Measurements from ENCODE around the gene CMTM8.

The CMTM8 gene

GRCh38 chr3:32340611-32341365, 102.3 kb downstream of the CMTM8 start:
- no peak for DNase-seq

GRCh38 chr3:32347343-32348125, 109.1 kb downstream of the CMTM8 start:
- no peak for DNase-seq

- no peak for DNase-seq
These were observed 110.7 kb downstream of the CMTM8 start for GRCh38 chr3:32349184-32349583.

- no peak for DNase-seq
These were observed 114.1 kb downstream of the CMTM8 start for GRCh38 chr3:32352563-32352962.

DNA sequence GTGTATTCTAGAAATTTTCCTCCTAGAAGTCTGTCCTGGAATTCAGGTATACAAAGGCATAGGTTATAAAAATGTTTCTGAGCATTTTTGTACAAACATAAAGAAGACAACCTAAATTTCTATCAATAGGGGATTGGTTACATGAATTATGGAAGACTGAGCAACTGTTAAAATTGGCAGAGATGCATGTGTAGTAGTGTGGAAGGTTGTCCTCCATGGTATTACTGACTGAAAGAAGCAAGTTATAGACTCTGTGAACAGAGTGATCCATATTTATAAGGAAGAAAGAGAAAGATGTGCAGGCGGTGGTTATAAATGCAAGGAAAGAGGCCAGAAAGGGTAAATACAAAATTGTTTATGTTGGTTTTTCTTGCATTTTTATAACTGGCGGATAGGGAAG, 114.9 kb downstream of the CMTM8 start:
- no peak for DNase-seq

- no peak for DNase-seq
These were observed 115.9 kb downstream of the CMTM8 start for GRCh38 chr3:32354362-32354778.

GRCh38 chr3:32355751-32356291, 117.3 kb downstream of the CMTM8 start:
- no peak for DNase-seq

- DNase-seq = no peak
These were observed 121.4 kb downstream of the CMTM8 start for GRCh38 chr3:32359766-32360492.

DNA sequence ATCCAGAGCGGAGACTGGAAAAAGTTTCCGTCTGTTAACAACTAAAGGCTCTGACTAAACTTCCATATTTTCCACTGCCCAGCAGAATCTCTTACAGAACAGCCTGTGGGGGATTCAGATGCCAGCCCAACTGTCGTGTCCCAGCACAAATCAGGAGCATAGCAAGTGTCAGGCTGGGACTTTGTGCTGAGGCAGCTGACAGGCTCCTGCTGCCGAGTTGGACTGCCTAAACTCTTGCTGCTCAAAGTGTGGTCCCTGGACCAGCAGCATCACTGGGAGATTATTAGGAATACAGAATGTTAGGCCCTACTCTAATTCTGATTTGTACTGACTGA, 122.0 kb downstream of the CMTM8 start:
- DNase-seq = no peak

DNA sequence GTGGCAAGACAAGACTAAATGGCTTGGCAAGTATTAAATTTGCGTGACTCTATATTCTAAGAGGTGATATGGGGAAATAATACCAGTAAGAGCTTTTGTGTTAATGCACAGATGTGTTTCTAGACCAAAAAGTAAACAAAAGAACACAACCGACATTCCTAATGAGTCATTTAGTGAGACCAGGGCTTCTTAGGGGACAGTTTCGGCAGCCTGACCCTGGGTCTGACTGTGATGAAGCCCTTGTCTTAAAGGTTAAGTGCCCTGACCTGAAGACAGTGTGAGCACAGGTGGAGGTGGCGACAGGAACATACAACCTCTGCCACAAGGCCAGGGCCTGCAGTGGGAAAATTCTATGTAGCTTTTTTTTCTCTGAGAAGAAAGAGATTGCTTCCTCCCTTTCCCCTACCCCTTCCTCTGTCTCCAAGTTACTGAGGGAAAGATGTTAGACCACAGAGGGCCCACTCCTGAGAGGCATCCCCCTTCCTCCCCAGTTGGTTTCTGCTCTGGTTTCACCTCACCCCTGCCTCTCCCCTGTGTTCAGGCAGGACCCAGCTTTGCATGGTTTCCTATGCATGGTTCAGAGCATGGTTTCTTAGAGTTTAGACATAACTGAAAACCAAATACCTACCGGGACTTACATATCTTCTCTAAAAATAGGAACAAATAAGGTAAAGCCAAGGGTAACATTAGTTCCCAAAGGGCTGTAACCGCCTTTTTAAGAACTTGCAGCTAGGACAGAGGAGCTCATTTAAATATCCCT, 128.3 kb downstream of the CMTM8 start:
- no peak for DNase-seq

GRCh38 chr3:32367442-32367841, 129.0 kb downstream of the CMTM8 start:
- no peak for DNase-seq

DNA sequence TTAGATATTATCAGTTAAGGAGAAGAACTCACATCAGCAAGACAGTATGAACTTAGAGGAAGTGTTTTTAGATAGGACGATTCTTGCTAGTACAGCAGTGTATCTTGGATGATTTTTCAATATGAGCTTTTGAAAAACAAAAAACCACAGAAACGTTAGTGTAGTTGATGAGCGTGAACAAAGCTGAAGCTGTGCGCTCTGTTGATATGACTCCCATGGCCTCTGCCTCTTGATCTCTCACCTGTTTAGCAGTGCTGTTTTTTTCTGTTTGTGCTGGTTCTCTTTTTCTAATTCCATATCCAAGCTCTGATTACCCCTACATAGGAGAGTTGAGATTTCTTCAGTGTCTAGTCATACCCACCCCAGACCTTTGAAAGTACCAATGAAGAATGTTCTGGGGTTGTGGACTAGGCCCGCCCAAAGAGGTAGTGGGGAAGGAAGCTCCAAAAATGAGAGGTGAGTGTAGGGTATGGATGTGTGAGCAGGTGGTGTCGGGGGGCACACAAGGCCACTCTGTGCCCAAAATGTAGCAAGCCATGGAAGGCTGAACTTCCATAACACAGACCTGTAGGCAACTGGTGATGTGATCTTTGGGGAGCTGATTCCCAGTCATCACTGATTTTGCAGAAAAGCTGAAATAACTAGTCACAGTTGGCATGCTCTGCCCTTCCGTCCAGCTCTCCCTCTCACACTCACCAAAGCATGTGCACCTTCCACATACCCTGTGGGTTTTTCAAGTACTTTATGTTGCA, 133.2 kb downstream of the CMTM8 start:
- DNase-seq = no peak

GRCh38 chr3:32372213-32372490, 133.7 kb downstream of the CMTM8 start:
- no peak for DNase-seq

DNA sequence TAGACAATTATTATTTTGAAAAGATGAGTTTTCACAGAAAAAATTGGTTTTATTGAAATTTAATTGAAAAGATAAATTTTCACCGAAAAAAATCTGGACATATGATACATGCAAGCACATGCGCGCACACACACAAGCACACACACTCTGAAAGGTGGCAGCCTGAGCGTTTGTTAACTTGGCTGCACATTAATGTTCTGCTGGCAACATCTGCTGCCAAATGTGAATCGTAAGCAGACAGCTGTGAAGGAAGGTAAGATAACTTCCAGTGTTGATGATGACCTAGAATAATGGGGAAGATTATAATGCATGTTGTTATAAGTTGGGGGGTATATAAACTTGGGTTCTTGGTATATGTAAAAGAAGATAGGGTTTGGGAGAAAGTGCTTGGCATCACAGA, 134.8 kb downstream of the CMTM8 start:
- DNase-seq = no peak

GRCh38 chr3:32373844-32374243, 135.4 kb downstream of the CMTM8 start:
- no peak for DNase-seq

DNA sequence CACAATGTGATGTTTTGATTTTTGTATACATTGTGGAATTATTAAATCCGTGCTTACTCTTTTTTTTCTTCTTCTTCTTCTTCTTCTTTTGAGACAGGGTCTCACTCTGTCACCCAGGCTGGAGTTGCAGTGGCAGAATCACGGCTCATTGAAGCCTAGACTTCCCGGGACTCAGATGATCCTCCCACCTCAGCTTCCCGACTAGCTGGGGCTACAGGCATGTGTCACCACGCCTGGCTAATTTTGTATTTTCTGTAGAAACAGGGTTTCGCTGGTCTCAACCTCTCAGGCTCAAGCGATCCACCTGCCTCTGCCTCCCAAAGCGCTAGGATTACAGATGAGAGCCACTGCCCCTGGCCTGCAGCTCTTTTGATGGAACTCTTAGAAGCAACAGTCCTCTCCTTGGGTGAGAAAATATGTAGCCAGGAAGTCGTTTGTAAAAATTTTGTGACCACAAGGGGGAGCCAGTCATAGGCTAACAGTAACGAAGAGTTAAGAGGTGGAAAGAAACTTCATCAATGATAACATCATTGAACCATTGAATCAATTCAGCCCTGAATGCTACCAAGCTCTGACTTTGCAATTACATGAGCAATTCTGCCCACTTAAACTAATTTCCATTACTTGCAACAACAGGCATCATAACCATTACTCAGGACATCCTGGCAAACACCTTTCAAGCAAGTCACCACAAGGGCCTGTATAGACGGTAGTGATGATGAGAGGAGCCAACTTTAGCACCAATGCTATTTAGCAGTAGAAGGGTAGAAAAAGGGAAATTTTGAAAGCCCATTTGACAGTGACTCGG, 136.5 kb downstream of the CMTM8 start:
- peak; percentile 49 to 78 for DNase-seq

DNA sequence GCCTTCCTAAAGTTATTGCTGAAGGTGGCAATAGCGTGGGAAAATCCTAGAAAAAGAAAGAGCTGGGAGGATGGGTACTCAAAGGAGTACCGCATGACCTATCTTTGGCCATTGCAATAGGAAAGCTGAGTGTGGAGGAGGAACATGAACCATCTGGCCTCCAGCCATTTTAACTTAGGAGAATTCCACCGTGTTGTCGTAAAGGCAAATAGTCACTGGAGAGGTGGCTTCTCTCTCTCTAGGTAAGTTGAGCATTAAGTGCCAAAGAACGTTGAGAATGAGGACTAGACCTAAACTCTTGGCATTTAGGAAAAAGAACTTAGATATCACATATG, 137.1 kb downstream of the CMTM8 start:
- no peak for DNase-seq

DNA sequence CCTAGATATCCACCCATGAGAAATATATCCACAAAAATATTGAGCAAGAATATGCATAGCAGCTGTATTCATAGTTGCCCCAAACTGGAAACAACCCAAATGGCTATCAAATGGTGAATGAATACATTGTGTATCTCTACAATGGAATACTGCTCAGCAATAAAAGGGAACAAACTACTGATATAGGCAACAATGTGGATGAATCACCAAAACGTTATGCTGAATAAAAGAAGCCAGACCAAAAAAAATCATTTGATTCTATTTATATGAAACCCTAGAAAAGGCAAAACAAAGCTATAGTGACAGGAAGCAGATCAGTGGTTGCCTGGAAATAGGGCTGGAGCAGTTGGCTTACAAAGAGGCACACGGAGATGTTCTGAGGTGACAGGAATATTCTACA, 137.6 kb downstream of the CMTM8 start:
- no peak for DNase-seq

DNA sequence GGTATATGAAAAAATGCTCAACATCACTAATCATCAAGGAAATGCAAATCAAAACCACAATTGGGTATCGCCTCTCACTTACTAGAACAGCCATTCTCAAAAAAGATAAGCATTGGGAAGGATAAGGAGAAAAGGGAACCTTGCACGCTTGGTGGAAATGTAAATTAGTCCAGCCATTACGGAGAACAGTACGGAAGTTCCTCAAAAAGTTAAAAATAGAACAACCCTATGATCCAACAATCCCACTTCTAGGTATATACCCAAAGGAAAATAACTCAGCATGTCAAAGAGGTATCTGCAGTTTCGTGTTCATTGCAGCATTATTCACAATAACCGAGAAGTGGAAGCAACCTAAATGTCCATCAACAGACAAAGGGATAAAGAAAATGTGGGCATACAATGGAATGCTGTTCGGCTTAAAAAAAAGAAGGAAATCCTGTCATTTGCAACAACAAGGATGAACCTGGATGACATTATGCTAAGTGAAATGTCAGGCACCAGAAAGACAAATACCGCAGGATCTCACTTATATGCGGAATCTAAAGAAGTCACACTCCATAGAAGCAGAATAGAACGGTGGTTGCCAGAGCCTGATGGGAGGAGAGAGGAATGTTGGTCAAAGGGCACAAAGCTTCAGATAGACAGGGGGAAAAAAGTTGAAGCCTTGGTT, 141.5 kb downstream of the CMTM8 start:
- no peak for DNase-seq

- DNase-seq = no peak
These were observed 143.4 kb downstream of the CMTM8 start for GRCh38 chr3:32381922-32382321.

GRCh38 chr3:32383136-32383711, 144.7 kb downstream of the CMTM8 start:
- DNase-seq = no peak

Data from stimulated activated CD4-positive, alpha-beta T cell treated with anti-CD3 and anti-CD28 coated beads, Interleukin-2, amount 100 ng/mL, for 24 hours (primary cell).